ENCODE data around the gene SELENOK.
A peak's percentile ranks its signal among the peaks of the same experiment; 100 is the strongest.
"Not testable (repeated sequence)": the region's sequence is repeated elsewhere in the genome, so short reads cannot be mapped to it uniquely, and the experiment has no call there.

Gene SELENOK

GRCh38 chr3:53935283-53935901 is 43.7 kb upstream of the SELENOK start:
- no peak for DNase-seq (ENCODE audit: low read depth)
- TF ChIP-seq, protein P1, sequence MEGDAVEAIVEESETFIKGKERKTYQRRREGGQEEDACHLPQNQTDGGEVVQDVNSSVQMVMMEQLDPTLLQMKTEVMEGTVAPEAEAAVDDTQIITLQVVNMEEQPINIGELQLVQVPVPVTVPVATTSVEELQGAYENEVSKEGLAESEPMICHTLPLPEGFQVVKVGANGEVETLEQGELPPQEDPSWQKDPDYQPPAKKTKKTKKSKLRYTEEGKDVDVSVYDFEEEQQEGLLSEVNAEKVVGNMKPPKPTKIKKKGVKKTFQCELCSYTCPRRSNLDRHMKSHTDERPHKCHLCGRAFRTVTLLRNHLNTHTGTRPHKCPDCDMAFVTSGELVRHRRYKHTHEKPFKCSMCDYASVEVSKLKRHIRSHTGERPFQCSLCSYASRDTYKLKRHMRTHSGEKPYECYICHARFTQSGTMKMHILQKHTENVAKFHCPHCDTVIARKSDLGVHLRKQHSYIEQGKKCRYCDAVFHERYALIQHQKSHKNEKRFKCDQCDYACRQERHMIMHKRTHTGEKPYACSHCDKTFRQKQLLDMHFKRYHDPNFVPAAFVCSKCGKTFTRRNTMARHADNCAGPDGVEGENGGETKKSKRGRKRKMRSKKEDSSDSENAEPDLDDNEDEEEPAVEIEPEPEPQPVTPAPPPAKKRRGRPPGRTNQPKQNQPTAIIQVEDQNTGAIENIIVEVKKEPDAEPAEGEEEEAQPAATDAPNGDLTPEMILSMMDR (IDR thresholded peaks at IDR 0.05; ENCODE audit: low read depth, low read length, missing control alignments): no peak
- H3K4me3 ChIP-seq (ENCODE audit: low read depth, low read length): no peak overlapping the region

DNA sequence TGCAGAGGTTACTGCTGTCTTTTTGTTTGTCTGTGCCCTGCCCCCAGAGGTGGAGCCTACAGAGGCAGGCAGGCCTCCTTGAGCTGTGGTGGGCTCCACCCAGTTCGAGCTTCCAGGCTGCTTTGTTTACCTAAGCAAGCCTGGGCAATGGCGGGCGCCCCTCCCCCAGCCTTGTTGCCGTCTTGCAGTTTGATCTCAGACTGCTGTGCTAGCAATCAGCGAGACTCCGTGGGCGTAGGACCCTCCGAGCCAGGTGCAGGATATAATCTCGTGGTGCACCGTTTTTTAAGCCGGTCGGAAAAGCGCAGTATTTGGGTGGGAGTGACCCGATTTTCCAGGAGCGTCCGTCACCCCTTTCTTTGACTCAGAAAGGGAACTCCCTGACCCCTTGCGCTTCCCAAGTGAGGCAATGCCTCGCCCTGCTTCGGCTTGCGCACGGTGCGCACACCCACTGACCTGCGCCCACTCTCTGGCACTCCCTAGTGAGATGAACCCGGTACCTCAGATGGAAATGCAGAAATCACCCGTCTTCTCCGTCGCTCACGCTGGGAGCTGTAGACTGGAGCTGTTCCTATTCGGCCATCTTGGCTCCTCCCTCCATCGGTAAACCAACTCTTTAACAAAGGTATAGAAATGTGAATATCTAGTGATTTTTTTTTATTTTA is 35.7 kb upstream of the SELENOK start:
- not testable (repeated sequence) for DNase-seq (ENCODE audit: low read depth); H3K4me3 ChIP-seq (ENCODE audit: low read depth, low read length)

GRCh38 chr3:53921296-53921695 is 29.6 kb upstream of the SELENOK start:
- TF ChIP-seq, protein P1 (IDR thresholded peaks at IDR 0.05; ENCODE audit: low read depth, low read length, missing control alignments): peak; percentile 66
- H3K4me3 ChIP-seq (ENCODE audit: low read depth, low read length): no peak overlapping the region
- DNase-seq (ENCODE audit: low read depth): no peak

DNA sequence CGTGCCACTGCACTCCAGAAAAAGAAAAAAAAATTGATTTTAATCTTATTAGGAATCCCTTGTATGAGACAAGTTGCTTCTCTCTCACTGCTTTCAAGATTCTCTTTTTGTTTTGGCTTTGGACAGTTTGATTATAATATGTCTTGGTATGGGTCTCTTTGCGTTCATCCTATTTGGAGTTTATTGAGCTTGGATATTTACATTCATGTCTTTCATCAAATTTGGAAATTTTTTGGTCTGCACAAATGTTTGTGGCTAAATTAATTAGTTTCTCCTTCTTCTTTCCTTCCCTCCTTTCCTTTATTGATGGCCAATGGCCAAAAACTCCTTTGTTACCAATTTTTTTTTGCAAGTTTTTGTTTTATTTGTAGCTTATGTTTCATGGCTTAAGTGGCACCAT is 28.1 kb upstream of the SELENOK start:
- no peak for DNase-seq (ENCODE audit: low read depth)
- TF ChIP-seq, protein P1 (IDR thresholded peaks at IDR 0.05; ENCODE audit: low read depth, low read length, missing control alignments): no peak
- H3K4me3 ChIP-seq (ENCODE audit: low read depth, low read length): no peak overlapping the region

DNA sequence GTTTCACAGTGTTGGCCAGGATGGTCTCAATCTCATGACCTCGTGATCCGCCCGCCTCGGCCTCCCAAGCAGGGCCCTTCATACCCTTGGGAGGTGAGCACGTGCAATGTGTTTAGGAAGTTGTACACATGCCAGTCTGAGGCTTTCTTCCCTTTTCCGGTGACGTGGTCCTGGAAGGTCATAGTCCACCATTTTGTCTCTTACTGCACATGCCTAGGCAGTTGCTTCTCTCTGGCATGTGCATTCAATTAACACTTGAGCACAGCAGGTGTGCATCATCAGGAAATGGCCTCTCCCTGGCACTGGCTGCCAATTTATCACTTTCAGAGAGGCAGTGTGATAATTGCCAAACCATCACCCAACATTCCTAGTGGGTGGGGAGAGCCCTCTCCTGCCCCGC is 21.7 kb upstream of the SELENOK start:
- TF ChIP-seq, protein P1 (IDR thresholded peaks at IDR 0.05; ENCODE audit: low read depth, low read length, missing control alignments): no peak
- H3K4me3 ChIP-seq (ENCODE audit: low read depth, low read length): no peak overlapping the region
- DNase-seq (ENCODE audit: low read depth): no peak

GRCh38 chr3:53902711-53903110 is 11.1 kb upstream of the SELENOK start:
- TF ChIP-seq, protein P1 (IDR thresholded peaks at IDR 0.05; ENCODE audit: low read depth, low read length, missing control alignments): no peak
- no peak overlapping the region for H3K4me3 ChIP-seq (ENCODE audit: low read depth, low read length)
- DNase-seq (ENCODE audit: low read depth): no peak

DNA sequence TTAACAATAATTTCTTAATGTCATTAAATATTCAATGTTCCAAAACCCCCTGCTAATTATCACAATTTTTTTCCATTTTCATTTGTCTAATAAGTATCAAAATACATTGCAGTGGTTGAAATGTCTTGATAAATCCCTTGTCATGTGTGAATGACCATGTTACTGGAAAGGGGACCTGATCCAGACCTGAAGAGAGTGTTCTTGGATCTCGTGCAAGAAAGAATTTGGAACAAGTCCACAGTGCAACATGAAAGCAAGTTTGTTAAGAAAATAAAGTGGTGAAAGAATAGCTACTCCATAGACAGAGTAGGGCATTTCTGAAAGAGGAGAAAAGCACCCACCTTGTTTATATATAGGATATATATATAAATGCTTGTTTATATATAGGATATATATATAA is 10.4 kb upstream of the SELENOK start:
- no peak overlapping the region for H3K4me3 ChIP-seq (ENCODE audit: low read depth, low read length)
- no peak for DNase-seq (ENCODE audit: low read depth)
- TF ChIP-seq, protein P1 (IDR thresholded peaks at IDR 0.05; ENCODE audit: low read depth, low read length, missing control alignments): no peak
